A673 (cell line): ENCODE data around the gene LRP1-AS. TPM values are rescaled to one million over a fixed set of nuclear protein-coding genes. Genes with fewer than 3 reads are reported as not detected.

ENCODE experiments used
- BruUV-seq: library from RNA; stranded (reverse); fragments of 400-500 nt; replicated peaks from 2 replicates; lab custom pipeline; 2021; lab: Mats Ljungman, UMichigan
- CTCF ChIA-PET: fragments of 300-600 bp; sonication (Branson Sonifier 250); formaldehyde crosslinking; loops from one replicate; lab custom pipeline; 2022; ENCODE audit warnings: antibody characterized with exemption; lab: Charles Lee
- POLR2A ChIA-PET: fragments of 300-600 bp; sonication (Branson Sonifier 250); formaldehyde crosslinking; loops from one replicate; lab custom pipeline; 2022; ENCODE audit warnings: antibody characterized with exemption; ENCODE audit not compliant: low non-redundant PET; lab: Charles Lee
- DNase-seq: peaks from one replicate; pipeline ENCODE4 v3.0.0-alpha.2; 2015; ENCODE audit warnings: low spot score
- H3K27ac ChIP-seq: fragments of 200-600 bp; sonication (generic); 2 replicates; pipeline ENCODE4 v1.5.1; 2016; ENCODE audit warnings: mixed run types, low read depth, mild to moderate bottlenecking, mixed read lengths, antibody characterized with exemption, low read length; ENCODE audit not compliant: poor library complexity, severe bottlenecking
- H3K27me3 ChIP-seq: fragments of 200-600 bp; sonication (generic); replicated peaks from 2 replicates; pipeline ENCODE4 v1.6.1; 2017; ENCODE audit warnings: mixed run types, low read depth, mild to moderate bottlenecking, mixed read lengths, antibody characterized with exemption, low read length; ENCODE audit not compliant: insufficient read depth, poor library complexity
- H3K36me3 ChIP-seq: fragments of 200-600 bp; sonication (generic); 2 replicates; pipeline ENCODE4 v1.6.1; 2016; ENCODE audit warnings: mixed run types, mild to moderate bottlenecking, mixed read lengths, antibody characterized with exemption, low read length; ENCODE audit not compliant: insufficient read depth, poor library complexity, severe bottlenecking
- H3K4me1 ChIP-seq: fragments of 200-600 bp; sonication (generic); 2 replicates; pipeline ENCODE4 v1.6.1; 2017; ENCODE audit warnings: mixed run types, mild to moderate bottlenecking, mixed read lengths, antibody characterized with exemption, low read length; ENCODE audit not compliant: insufficient read depth, poor library complexity, severe bottlenecking
- H3K4me3 ChIP-seq: fragments of 200-600 bp; sonication (generic); 2 replicates; pipeline ENCODE4 v1.5.1; 2016; ENCODE audit warnings: low read depth, mixed run types, mild to moderate bottlenecking, mixed read lengths, low read length; ENCODE audit not compliant: poor library complexity, severe bottlenecking
- H3K9me3 ChIP-seq: fragments of 200-600 bp; sonication (generic); 2 replicates; pipeline ENCODE4 v1.6.1; 2016; ENCODE audit warnings: mixed run types, low read depth, mild to moderate bottlenecking, mixed read lengths, antibody characterized with exemption, low read length; ENCODE audit not compliant: poor library complexity, severe bottlenecking
- CTCF ChIP-seq: fragments of 300-800, 200-600 bp; sonication (generic); conservative IDR thresholded peaks from 2 replicates; pipeline ENCODE4 v1.5.1; 2017; ENCODE audit warnings: low read depth, mild to moderate bottlenecking, antibody characterized with exemption, low read length, moderate library complexity, mixed read lengths
- EZH2 ChIP-seq: fragments of 200-600 bp; sonication (generic); IDR thresholded peaks from 2 replicates; pipeline ENCODE4 v1.6.1; 2017; ENCODE audit warnings: borderline replicate concordance, low read depth, mild to moderate bottlenecking, mixed read lengths, antibody characterized with exemption, low read length; ENCODE audit not compliant: poor library complexity, severe bottlenecking
- intact Hi-C: fragments of 100-400 bp; cut with micrococcal nuclease; formaldehyde crosslinking; loops from one replicate; pipeline ENCODE4 v1.10.0; 2022; ENCODE audit not compliant: unreplicated experiment
- total RNA-seq: library from RNA; stranded (reverse); gene quantifications from 2 replicates; pipeline ENCODE4 v1.2.3, GENCODE V29; 2021

Gene LRP1-AS
- total RNA-seq, 1 experiment from 2014 or later, result not detected

GRCh38 chr12:57181072-57181471 lies 33.7 kb upstream of the LRP1-AS start:
- H3K36me3 ChIP-seq, result peaks cover 14% of the 10 kb centered on the region
- intact Hi-C loops, result loop anchor here (5.0 to 10.0 kb wide), 2 partner anchors 174 to 426 kb away; partner anchors contain the start of genes PRIM1 and ZBTB39
- CTCF ChIA-PET, result no interaction called here

GRCh38 chr12:57180321-57180989 lies 33.0 kb upstream of the LRP1-AS start:
- H3K36me3 ChIP-seq, result peaks cover 13% of the 10 kb centered on the region
- intact Hi-C loops, result loop anchor here (5.0 to 10.0 kb wide), 2 partner anchors 173 to 426 kb away; partner anchors contain the start of genes PRIM1 and ZBTB39
- POLR2A ChIA-PET, result no interaction called here

More at GRCh38 chr12:57181072-57181471, 33.7 kb upstream of the LRP1-AS start:
- POLR2A ChIA-PET, result no interaction called here
- Histone ChIP-seq H3K27ac (no peak overlapping the region), H3K4me3 (no peak overlapping the region), H3K27me3 (no peaks in the 10 kb centered on the region), H3K4me1 (no peaks in the 10 kb centered on the region), H3K9me3 (no peaks in the 10 kb centered on the region)
- TF ChIP-seq CTCF (no peak), EZH2 (no peak)
- no TSS peak for BruUV-seq
- DNase-seq, result no peak

More at GRCh38 chr12:57180321-57180989, 33.0 kb upstream of the LRP1-AS start:
- H3K9me3 ChIP-seq, result no peaks in the 10 kb centered on the region
- TF ChIP-seq EZH2, result no peak
- no peak for TF ChIP-seq CTCF
- no peak overlapping the region for H3K27ac ChIP-seq
- no peak for DNase-seq
- no peaks in the 10 kb centered on the region for H3K27me3 ChIP-seq
- no TSS peak for BruUV-seq
- no peaks in the 10 kb centered on the region for H3K4me1 ChIP-seq
- CTCF ChIA-PET, result no interaction called here
- H3K4me3 ChIP-seq, result no peak overlapping the region
